Neural progenitor cell (in vitro differentiated cells): Measurements from ENCODE around the gene MSANTD1.

ENCODE experiments used
- EZH2 ChIP-seq: fragments of 200-600 bp; sonication (generic); IDR thresholded peaks from 2 replicates; pipeline ENCODE4 v1.6.1; 2017; ENCODE audit warnings: antibody characterized with exemption, mild to moderate bottlenecking, moderate library complexity
- EZH2phosphoT487 ChIP-seq: fragments of 200-600 bp; sonication (generic); IDR thresholded peaks from 2 replicates; pipeline ENCODE4 v1.6.1; 2017; ENCODE audit warnings: antibody characterized with exemption
- TF ChIP-seq, protein P1 (sequence below): fragments of 200-600 bp; sonication (generic); IDR thresholded peaks from 2 replicates; pipeline ENCODE4 v1.5.1; 2017; ENCODE audit warnings: antibody characterized with exemption, mild to moderate bottlenecking

DNA sequence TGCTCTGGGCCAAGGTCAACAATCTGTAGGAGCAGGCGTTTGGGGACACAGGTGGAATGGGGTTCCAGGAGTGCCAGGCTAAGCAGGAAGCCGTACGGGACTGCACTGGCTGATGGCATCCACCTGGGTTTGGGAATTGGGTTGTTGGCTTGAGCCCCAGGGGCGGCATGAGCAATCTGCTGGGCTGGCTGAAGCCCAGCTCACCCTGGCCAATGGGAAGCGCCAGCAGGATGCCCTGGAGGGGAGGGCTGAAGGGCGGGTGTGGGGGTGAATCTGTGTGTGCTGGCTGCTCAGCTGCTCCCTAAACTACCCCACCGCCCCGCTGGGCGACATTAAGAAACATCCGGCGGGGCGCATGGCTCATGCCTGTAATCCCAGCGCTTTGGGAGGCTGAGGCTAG lies 35.0 kb downstream of the MSANTD1 start:
- TF ChIP-seq, protein P1, sequence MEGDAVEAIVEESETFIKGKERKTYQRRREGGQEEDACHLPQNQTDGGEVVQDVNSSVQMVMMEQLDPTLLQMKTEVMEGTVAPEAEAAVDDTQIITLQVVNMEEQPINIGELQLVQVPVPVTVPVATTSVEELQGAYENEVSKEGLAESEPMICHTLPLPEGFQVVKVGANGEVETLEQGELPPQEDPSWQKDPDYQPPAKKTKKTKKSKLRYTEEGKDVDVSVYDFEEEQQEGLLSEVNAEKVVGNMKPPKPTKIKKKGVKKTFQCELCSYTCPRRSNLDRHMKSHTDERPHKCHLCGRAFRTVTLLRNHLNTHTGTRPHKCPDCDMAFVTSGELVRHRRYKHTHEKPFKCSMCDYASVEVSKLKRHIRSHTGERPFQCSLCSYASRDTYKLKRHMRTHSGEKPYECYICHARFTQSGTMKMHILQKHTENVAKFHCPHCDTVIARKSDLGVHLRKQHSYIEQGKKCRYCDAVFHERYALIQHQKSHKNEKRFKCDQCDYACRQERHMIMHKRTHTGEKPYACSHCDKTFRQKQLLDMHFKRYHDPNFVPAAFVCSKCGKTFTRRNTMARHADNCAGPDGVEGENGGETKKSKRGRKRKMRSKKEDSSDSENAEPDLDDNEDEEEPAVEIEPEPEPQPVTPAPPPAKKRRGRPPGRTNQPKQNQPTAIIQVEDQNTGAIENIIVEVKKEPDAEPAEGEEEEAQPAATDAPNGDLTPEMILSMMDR, result no peak
- TF ChIP-seq EZH2phosphoT487, result no peak
- TF ChIP-seq EZH2, result no peak
